HG02943 (cell line): Measurements from ENCODE around the gene NEK8.
"Not testable (repeated sequence)": the region's sequence is repeated elsewhere in the genome, so short reads cannot be mapped to it uniquely, and the experiment has no call there.

Experiments used
- ATAC-seq: cut with Tn5 transposase; IDR thresholded peaks from one replicate; pipeline ENCODE4 v1.9.1; 2021; ENCODE audit warnings: mild to moderate bottlenecking, low read depth, moderate library complexity; ENCODE audit not compliant: unreplicated experiment

NEK8 gene

DNA sequence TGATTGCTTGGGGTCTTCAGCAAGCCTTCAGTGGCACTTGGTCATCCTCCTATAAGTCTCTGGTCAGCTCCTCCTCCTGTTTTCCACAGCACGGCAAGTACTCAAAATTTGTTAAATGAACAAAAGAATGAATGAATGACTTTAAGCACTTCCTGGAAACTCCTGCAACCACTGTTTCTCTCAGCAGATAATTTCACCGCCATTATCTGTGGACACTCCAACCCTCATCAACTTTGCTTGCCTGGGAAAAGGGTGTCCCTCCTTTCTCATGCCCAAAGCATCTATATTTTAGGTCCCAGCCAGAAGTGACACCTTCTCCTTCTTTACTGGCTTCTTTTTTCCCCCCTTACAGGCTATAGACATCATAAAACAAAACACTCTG lies 21.3 kb upstream of the NEK8 start:
- no peak for ATAC-seq

DNA sequence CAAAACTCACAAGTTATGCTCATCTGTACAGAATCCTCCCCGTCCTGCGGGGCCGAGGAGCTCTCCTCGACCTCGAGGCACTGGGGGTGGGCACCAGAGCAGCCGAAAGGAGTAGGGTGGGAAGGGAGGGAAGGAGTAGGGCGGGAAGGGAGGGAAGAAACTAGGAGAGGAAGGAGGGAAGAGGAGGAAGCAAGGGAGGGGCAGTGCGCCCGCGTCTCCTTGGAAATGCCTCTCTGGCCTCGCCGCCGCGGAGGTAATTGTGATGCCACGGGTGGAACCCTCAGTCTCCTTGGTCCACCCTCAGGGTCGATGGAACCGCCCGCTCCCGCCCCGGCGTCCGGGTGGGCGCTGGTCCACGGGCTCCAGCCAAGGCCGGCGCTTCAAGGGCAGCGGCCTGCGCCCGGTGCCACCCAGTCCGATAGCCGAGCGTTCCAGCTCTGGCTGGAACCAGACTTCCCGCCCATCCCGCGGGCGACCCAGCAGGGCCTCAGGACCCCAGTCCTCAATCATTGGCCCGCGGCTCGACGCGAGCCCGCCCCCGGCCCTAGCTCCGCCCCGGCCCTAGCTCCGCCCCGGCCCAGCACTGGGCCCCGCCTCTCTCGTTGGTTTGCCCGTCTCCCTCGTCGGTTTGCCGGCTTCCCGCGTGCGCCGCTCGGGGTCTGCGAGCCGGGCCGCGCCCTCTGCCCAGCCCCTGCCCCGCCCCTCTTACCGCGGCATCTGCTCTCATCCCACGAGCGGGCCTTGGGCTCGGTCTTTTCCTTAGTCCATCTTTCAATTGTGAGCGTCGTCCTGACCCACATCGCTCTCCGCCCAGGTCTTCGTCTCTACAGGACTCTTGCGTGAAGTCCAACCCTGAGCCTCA lies 17.5 kb upstream of the NEK8 start:
- peak; percentile 61 for ATAC-seq

DNA sequence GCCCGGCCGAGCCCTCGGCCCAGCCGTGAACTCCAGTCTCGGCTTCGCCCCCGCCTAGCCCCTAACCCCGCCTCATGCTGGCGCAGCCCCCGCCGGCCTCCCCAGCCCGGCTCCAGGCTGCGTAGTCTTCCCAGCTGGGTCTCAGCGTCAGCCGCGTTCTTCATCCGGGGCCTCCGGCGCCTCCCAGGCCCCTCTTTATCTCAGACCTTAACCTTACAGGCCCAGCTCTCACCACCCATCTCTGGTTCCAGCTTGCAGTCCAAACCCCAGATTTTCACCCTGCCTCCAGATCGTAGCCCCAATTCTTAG lies 16.9 kb upstream of the NEK8 start, which contains the start of gene PROCA1:
TSS of gene PROCA1 (minus strand) at position 166 of the 309 bp plus-strand sequence. CDS start 228 bp downstream, outside the sequence.
- peak; percentile 21 for ATAC-seq

DNA sequence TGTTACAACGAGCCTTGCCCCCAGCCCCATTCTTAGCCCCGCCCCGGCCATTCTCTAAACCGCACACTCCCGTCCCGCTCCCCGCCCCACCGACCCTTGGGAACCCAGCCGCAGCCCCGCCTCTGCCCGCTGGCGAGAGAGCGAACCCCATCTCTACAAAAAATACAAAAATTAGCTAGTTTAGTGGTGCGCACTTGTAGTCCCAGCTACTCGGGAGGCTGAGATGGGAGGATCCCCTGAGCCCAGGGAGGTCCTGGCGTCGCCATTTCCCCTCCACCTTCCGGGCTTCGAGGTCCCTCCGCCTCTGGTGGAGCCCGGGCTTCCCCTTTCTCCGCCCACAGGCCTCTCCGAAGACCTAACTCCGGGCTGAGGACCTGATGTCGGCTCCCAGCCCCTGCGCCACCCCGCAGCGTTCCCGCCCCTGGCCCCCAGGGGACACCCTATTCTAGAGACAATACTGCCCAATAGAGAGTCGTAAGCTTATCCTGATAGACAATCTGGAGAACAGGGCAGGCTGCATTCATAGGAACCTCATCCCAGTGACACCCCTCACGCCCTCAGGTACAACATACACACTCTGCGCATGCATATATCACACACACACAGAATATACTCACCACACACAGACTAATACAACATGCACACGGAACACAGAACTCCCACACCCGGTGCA lies 16.4 kb upstream of the NEK8 start:
- ATAC-seq: no peak

DNA sequence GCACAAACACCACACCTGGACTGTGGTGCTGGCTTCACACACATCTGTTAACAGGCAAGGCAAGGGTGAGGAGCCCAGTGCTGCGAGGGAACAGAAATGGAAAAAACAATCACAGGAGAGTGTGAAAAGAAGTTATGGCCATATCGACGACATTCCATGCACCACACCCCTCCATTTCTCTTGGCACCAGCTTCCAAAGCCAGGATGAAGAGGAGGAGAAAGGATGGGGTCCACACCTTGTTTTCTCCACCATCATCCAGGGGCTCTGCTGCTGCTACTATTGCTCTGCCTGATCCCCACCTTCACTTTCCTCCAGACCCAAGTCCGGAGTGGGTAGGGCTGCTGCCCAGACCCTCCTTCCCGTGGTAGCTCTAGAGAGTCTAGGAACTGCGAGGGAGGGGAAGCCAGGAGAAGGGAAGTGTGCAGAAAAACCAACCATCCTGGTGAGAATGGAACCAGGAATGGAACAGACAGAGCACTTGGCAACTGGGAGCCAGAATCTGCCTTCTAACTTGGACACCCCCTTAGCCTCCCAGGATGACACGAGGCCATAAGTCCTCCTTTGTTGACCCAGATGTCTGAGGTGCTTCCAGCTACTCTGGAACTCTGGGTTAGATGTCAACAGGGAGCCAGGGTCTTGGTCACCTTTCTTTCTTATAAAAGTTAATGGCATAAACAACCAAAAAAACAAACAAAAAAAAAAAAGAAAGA lies 15.7 kb upstream of the NEK8 start:
- ATAC-seq: no peak

DNA sequence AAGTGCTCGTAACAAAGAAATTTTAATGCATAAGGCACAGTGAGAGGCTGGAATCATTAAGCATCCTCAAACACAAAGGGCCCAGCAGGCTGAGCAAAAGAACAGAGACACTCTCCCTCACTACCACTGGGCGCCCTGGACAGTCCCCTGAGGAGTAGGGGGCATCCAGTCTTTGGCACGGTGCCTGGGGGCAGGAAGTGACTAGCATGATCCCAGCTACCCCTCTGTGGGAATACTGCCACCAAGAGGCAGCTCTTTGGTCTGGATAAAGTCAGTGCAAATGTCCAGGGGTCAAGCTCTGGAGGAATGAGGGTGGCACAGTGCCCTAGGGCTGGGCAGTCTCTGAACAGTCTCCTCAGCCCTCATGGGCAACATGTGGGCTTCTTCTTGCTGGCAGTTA lies 14.3 kb upstream of the NEK8 start:
- ATAC-seq: no peak

DNA sequence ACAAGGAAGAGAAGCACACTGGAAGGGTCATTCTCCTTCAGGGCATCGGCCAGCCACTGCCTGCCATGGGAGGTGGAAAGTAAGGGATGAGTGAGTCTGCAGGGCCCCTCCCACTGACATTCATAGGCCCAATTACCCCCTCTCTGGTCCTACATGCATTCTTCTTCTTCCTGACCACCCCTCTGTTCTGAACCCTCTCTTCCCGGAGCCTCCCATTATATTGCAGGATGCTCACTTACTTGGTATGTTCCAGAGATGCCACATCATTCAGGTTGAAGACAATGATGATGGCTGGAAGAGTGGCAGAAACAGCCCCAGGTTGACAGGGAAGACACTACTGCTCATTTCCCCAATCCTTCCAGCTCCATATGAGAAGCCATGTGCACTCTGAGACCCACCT lies 13.4 kb upstream of the NEK8 start:
- no peak for ATAC-seq

DNA sequence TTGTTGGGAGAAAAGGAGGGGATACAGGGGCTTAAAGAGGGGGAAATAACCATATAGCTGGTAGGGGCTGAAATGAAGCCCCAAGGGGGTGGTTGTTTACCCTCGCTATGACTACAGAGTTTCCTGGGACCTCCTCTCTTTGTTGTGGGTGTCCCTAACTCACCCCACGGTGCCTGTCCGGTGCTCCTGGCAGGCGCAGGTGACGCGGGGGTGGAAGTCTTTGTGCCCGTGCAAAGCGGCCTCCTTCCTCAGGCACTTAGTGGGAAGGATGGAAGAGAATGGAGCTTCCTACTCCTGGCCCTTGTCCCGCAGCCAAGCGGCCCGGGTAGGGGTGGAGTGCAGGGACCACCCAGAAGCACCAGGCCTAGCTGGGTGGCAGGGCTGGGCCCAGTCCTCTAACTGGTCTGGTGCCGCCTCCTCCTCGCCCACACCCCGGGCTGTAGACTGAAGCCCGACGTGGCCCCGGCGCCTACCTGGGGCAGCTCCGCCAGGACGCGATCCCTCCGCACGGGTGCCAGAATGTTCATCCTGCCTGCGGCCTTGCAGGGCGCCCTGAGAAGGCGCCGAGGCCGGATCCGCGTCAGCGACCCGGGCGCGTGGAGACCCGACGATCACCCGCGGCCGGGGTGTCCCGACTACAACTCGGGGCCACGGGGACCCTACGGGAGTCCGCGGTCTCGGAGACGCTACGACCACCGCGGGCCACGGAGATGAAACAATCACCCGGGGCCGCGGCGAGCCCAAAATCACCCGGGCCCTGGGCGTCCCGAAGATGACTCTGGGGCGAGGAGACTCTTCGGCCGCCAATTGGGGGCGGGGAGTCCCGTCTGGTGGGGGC lies 11.6 kb upstream of the NEK8 start:
- ATAC-seq: no peak

DNA sequence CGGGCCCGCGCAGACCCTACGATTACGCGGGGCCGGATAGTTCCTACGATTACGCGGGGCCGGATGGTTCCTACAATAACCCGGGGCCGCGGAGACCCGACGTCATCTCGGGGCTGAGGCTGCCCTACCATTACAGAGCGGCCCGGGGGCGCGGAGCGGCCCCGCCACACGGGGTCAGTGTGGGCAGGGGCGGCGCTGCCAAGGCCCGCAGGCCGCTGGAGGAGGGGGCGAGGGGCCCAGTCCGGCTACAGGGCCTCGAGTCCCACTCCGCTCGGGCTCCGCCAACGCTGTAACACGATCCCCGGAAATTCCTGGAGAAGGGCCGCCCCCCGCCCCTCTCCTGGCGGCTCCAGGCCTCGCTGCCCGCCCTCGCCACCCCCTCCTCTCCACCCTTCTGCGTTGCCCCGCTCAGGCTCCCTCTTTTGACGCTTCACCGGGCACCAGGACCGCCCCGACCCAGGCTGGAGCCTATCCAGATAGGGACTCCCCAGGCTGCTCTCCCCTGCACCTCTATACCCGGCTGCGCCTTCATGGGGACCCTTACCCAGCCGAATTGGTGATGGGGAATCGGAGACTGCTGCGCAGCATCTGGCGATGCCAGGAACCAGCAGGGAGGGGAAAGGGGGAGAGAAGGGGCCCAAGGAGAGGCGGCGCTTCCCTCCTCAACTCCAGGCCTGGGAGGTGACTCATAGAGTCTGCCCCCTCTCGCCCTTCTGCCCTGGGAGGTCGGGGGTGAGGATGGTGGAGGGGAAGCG lies 10.8 kb upstream of the NEK8 start, which contains the start of gene RAB34:
TSS of gene RAB34 (minus strand) at position 291 of the 755 bp plus-strand sequence. CDS start 602 bp downstream, outside the sequence.
- no peak for ATAC-seq

DNA sequence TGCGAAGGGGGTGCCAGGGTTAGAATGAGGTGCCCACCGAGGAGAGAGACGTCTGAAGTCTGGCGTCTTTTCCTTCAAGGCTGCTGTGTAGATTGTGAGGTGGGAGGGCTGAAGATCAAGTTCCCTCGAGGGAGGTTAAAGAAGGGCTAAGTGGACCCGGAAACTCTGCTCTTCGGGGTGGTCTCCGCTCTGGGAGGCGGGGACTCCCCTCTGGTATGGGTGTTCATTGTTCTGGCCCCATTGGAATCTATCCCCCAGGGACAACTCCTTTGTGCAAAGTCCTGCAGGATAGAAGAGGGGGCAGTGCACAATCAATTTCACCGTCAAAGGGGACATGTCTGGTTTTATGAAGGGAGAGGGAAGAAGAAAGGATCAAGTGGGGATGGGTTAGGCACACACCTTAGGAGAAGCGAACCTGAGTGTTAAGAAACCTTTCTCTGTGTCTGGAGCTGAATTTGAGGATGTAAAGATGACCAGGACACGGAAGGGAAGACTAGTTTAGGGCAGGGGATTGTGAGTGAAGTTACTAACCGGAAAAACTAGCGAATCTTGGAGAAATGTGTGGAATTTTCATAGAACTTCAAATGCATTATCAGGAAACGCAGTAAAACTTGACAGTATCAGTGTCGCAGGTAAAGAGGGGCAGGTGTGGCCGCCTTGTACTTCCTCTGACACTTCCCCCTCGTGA lies 10.1 kb upstream of the NEK8 start:
- ATAC-seq: no peak

DNA sequence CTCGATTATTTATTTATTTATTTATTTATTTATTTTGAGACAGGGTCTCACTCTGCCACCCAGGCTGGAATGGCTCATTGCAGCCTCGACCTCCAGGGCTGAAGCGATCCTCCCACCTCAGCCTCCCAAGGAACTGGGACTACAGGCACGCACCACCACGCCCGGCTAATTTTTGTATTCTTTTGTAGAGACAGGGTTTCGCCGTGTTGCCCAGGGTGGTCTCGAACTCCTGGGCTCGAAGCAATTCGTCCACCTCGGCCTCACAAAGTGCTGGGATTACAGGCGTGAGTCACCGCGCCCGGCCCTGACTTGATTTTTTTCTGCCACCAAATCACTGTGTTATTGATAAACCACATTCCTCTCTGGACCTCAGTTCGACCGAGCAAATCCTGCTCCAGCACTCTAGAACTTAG lies 9.6 kb upstream of the NEK8 start:
- no peak for ATAC-seq

DNA sequence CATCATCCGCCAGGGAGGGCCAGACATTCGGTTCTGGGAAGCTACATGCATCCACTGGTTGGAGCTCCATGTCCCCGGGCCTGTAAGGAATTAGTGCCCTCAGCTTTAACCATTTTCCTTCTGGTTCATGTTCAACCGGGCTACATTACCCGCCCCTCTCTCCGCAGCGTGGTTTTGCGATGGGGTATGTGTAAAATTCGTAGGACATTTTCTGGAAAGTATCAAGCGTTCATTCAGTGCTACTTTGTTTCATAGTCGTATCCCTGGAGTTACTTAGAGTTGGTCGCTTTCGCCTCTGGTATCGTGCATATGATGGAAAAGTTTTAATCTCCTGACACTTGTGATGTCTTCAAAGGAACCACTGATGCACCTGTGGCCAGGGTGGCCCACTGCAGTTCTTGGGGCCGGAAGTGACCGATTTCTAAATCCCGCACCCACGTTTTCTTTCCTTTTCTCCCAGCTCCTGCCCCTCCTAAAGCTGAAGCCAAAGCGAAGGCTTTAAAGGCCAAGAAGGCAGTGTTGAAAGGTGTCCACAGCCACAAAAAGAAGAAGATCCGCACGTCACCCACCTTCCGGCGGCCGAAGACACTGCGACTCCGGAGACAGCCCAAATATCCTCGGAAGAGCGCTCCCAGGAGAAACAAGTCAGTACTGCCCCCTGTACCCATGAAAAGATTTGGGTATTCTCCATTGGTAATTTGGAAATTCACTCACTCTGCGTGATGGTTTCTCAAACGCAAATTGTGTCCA lies 8.2 kb upstream of the NEK8 start:
- no peak for ATAC-seq

DNA sequence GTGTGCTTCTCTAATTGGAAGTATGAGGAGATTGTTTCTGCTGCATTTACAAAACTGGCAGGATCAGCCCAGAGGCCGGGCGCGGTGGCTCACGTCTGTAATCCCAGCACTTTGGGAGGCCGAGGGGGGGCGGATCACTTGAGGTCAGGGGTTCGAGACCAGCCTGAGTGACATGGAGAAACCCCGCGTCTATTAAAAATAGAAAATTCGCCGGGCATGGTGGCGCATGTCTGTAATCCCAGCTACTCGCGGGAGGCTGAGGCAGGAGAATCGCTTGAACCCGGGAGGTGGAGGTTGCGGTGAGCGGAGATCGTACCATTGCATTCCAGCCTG lies 7.6 kb upstream of the NEK8 start:
- not testable (repeated sequence) for ATAC-seq

DNA sequence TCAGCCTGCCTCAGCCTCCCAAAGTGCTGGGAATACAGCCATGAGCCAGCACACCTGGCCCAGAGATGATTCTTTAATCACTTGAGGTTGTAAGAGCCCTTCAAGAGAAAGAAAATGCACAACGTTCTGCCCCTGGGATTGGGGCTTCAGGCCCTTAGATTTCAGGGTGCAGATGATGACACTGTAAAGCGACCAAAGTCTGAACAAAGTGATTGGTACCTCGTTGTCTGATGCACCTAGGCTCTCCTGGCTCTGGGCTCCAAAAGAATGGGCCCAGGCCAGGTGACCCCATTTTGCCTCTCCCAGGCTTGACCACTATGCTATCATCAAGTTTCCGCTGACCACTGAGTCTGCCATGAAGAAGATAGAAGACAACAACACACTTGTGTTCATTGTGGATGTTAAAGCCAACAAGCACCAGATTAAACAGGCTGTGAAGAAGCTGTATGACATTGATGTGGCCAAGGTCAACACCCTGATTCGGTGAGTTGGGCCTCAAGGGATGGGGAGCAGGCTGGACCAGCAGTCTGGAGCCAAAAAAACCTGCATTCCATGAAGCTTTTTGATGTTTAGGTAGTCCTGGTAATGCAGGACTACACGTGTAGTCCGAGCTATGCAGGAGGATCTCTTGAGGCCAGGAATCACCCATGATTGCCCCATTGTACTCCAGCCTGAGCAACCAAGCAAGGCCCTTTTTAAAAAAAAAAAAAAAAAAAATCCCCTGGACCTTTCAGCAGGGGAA lies 6.0 kb upstream of the NEK8 start:
- ATAC-seq: no peak

DNA sequence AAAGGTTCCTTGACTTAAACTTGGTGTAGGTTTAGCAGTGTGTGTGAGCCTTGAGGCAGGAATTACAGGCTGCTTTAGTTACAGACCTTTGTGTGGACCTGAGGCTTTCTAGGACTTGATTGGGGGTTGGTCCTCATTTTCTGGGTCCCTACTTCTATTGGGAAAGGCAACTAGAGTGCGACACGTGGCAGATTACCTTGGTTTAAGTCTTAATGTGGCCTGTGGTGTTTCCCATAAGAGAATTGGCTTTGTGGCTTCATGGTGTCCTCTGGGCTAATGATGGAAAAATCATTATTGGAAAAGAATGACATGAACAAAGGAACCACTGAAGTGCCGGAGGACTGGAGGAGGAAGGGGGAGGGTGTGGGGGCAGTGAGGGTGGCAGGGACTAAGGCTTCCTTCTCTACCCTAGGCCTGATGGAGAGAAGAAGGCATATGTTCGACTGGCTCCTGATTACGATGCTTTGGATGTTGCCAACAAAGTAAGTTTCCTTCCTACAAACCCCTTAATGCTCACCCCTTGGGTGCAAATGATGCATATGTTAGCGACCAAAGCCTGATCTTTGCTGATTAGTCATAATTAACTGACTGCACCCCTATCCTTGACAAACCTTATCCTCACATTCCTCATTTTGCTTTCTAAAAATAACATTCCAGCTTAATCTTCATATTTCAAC lies 5.3 kb upstream of the NEK8 start:
- ATAC-seq: no peak

DNA sequence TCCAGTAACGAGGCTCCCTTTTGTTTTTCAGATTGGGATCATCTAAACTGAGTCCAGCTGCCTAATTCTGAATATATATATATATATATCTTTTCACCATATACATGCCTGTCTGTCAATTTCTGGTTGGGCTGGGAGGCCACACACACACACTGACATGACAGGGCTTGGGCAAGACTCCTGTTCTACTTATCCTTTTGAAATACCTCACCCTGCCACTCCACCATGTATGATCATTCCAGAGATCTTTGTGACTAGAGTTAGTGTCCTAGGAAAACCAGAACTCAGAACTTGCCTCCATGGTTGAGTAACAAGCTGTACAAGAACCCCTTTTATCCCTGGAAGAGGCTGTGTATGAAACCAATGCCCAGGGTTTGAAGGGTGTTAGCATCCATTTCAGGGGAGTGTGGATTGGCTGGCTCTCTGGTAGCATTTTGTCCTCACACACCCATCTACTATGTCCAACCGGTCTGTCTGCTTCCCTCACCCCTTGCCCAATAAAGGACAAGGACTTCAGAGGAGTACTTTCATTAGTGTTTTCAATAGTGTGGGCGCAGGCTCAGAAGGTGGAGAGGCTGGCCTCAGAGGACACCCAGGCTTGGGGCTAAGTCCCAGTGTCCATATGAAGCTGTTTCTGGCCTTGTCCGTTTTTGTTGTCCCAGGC lies 4.6 kb upstream of the NEK8 start:
- ATAC-seq: not testable (repeated sequence)
